HEK293T (cell line): Measurements from ENCODE around the gene LAMA3.

Experiments used
- ARNT ChIP-seq: fragments of 450-650 bp; IDR thresholded peaks from 2 replicates; pipeline ENCODE4 v1.6.1; 2017; ENCODE audit warnings: mild to moderate bottlenecking
- BHLHE40 ChIP-seq: fragments of 450-650 bp; IDR thresholded peaks from 2 replicates; pipeline ENCODE4 v1.6.1; 2016; ENCODE audit warnings: mild to moderate bottlenecking, moderate library complexity, borderline replicate concordance
- CTBP1 ChIP-seq: fragments of 450-650 bp; IDR thresholded peaks from 2 replicates; pipeline ENCODE4 v1.6.1; 2016; ENCODE audit warnings: borderline replicate concordance
- ELF4 ChIP-seq: fragments of 450-650 bp; IDR thresholded peaks from 2 replicates; pipeline ENCODE4 v1.6.1; 2017; ENCODE audit warnings: antibody characterized with exemption
- FOXA1 ChIP-seq: fragments of 450-650 bp; IDR thresholded peaks from 2 replicates; pipeline ENCODE4 v1.6.1; 2016; ENCODE audit warnings: mild to moderate bottlenecking
- FOXK2 ChIP-seq: fragments of 450-650 bp; IDR thresholded peaks from 2 replicates; pipeline ENCODE4 v1.6.1; 2016; ENCODE audit warnings: mild to moderate bottlenecking
- FOXM1 ChIP-seq: fragments of 450-650 bp; IDR thresholded peaks from 2 replicates; pipeline ENCODE4 v1.6.1; 2017; ENCODE audit warnings: mild to moderate bottlenecking, borderline replicate concordance
- LEF1 ChIP-seq: fragments of 450-650 bp; IDR thresholded peaks from 2 replicates; pipeline ENCODE4 v1.6.1; 2017; ENCODE audit warnings: mild to moderate bottlenecking, borderline replicate concordance
- SP1 ChIP-seq: fragments of 450-650 bp; IDR thresholded peaks from 2 replicates; pipeline ENCODE4 v1.6.1; 2017
- TARDBP ChIP-seq: fragments of 450-650 bp; IDR thresholded peaks from 2 replicates; pipeline ENCODE4 v1.6.1; 2016
- ZNF384 ChIP-seq: fragments of 450-650 bp; IDR thresholded peaks from 2 replicates; pipeline ENCODE4 v1.6.1; 2016
- TF ChIP-seq, protein P1 (sequence below): fragments of 450-650 bp; IDR thresholded peaks from 2 replicates; pipeline ENCODE4 v1.6.1; 2016

DNA sequence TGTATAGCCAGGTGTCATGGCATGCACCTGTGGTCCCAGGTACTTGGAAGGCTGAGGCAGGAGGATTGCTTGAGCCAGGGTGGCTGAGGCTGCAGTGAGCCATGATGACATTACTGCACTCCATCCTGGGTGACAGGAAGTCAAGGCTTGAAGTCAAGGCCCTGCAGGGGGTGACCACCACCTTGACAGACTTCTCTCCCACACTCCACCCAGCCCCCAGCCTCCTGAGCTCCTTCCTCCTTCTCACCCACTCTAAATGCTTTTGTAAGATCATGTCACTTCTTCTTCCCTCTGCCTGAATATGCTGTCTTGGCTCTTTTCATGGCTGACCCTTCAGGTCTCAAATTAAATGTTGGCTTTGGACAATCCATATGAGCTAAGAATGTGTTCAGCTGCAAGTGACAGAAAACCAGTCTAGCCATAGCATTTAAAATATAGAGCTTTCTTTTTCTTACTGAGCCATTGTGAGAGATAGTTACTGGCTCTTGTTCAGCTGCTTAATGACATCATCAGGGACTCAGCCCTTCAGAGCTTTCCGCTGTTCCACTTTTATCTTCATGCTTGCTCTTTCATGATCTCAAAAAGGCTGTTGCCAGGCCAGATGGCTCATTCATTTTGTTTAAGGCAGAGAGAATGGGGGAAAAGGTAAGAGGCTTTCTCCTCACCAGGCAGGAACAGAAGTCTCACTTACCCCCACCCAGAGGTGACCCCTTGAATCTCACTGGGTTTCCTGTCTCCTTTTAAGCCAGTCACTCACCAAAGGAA is 288.6 kb downstream of the LAMA3 start:
- no peak for TF ChIP-seq FOXM1
- no peak for TF ChIP-seq CTBP1
- TF ChIP-seq TARDBP: no peak
- no peak for TF ChIP-seq FOXK2
- TF ChIP-seq FOXA1: no peak
- TF ChIP-seq LEF1: no peak
- TF ChIP-seq SP1: no peak
- TF ChIP-seq, protein P1, sequence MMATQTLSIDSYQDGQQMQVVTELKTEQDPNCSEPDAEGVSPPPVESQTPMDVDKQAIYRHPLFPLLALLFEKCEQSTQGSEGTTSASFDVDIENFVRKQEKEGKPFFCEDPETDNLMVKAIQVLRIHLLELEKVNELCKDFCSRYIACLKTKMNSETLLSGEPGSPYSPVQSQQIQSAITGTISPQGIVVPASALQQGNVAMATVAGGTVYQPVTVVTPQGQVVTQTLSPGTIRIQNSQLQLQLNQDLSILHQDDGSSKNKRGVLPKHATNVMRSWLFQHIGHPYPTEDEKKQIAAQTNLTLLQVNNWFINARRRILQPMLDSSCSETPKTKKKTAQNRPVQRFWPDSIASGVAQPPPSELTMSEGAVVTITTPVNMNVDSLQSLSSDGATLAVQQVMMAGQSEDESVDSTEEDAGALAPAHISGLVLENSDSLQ: no peak
- TF ChIP-seq BHLHE40: no peak
- no peak for TF ChIP-seq ZNF384
- no peak for TF ChIP-seq ARNT
- TF ChIP-seq ELF4: no peak
